ENCODE results near the gene TBX4.
A peak's percentile ranks its signal among the peaks of the same experiment; 100 is the strongest.

GRCh38 chr17:61416540-61417363, 35.5 kb upstream of the TBX4 start:
- TF ChIP-seq EZH2 (IDR thresholded peaks at IDR 0.05) (no peak), CTCF (IDR thresholded peaks at IDR 0.05) (peak; percentile 95)
